ENCODE results near the gene NPHS1. TPM values are rescaled to one million over a fixed set of nuclear protein-coding genes. Genes with fewer than 3 reads are reported as not detected.

NPHS1 gene, protein sequence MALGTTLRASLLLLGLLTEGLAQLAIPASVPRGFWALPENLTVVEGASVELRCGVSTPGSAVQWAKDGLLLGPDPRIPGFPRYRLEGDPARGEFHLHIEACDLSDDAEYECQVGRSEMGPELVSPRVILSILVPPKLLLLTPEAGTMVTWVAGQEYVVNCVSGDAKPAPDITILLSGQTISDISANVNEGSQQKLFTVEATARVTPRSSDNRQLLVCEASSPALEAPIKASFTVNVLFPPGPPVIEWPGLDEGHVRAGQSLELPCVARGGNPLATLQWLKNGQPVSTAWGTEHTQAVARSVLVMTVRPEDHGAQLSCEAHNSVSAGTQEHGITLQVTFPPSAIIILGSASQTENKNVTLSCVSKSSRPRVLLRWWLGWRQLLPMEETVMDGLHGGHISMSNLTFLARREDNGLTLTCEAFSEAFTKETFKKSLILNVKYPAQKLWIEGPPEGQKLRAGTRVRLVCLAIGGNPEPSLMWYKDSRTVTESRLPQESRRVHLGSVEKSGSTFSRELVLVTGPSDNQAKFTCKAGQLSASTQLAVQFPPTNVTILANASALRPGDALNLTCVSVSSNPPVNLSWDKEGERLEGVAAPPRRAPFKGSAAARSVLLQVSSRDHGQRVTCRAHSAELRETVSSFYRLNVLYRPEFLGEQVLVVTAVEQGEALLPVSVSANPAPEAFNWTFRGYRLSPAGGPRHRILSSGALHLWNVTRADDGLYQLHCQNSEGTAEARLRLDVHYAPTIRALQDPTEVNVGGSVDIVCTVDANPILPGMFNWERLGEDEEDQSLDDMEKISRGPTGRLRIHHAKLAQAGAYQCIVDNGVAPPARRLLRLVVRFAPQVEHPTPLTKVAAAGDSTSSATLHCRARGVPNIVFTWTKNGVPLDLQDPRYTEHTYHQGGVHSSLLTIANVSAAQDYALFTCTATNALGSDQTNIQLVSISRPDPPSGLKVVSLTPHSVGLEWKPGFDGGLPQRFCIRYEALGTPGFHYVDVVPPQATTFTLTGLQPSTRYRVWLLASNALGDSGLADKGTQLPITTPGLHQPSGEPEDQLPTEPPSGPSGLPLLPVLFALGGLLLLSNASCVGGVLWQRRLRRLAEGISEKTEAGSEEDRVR (N-terminal part only)
- total RNA-seq (2022) = not detected in 2 replicates
- Bru-seq, nascent RNA = percentile 6 among the genes with signal in this experiment
- percentile 10 among the genes with signal in this experiment for BruChase-seq, experiment 1, labeled RNA remaining after a 2-hour chase
- percentile 10 among the genes with signal in this experiment for BruChase-seq, experiment 2, labeled RNA remaining after a 6-hour chase
- long read RNA-seq = 0 reads

DNA sequence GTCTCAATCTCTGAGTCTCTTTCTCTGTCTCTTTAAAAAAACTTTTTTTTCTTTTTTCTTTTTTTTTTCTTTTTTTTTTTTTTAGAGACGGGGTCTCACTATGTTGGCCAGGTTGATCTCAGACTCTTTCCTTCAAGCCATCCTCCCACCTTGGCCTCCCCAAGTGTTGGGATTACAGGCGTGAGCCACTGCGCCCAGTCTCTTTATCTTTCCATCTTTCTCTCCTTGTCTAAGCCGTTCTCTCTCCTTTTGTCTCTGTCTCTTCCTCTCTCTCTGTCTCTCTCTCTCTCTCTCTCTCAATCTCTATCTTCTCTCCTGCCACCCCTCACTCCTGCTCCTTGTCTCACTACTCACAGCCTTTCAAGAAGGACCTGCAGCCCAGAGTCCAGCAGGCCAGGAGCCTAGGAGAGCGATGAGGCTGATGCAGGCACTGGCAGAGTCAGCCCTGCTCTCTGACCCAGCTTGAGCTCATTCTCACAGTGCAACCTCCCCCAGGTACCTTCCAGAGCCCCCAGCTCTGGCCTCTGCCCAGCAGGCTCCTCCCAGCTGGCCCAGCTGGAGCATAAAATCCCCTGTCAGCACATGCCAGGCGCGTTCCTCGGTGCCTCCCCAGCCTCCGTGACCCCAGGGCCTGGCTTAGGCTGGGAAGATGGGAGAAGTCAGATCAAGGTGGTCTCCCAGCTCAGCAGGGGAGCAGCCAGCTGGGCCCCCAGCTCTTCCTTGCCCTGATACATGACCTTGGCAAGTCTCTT is at the start of gene NPHS1:
Gene NPHS1 (minus strand): TSS at position 476 of the 752 bp plus-strand sequence. CDS start 667 bp downstream, outside the sequence.
- no peaks in the 10 kb centered on the region for H3K9me3 Mint-ChIP-seq (ENCODE audit: unreplicated experiment)
- no peak within 1 kb of the TSS for H3K4me3 Mint-ChIP-seq (ENCODE audit: unreplicated experiment)
- intact Hi-C loops (cut with micrococcal nuclease; ENCODE audit: unreplicated experiment) = no loop called here
- no peak within 1 kb of the TSS for H3K27ac Mint-ChIP-seq (ENCODE audit: unreplicated experiment)
- H3K36me3 Mint-ChIP-seq (ENCODE audit: insufficient read depth, unreplicated experiment) = peaks cover 4% of the 10 kb centered on the region
- H3K4me1 ChIP-seq = 0 out of 2 replicates have a peak, but pooled peaks cover 7% of the 10 kb centered on the region
- POLR2A ChIA-PET = no interaction called here
- TF ChIP-seq, protein P1, sequence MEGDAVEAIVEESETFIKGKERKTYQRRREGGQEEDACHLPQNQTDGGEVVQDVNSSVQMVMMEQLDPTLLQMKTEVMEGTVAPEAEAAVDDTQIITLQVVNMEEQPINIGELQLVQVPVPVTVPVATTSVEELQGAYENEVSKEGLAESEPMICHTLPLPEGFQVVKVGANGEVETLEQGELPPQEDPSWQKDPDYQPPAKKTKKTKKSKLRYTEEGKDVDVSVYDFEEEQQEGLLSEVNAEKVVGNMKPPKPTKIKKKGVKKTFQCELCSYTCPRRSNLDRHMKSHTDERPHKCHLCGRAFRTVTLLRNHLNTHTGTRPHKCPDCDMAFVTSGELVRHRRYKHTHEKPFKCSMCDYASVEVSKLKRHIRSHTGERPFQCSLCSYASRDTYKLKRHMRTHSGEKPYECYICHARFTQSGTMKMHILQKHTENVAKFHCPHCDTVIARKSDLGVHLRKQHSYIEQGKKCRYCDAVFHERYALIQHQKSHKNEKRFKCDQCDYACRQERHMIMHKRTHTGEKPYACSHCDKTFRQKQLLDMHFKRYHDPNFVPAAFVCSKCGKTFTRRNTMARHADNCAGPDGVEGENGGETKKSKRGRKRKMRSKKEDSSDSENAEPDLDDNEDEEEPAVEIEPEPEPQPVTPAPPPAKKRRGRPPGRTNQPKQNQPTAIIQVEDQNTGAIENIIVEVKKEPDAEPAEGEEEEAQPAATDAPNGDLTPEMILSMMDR (IDR thresholded peaks at IDR 0.05; ENCODE audit: insufficient read depth in 1 of 2, low read depth in 1 of 2, low read length in 1 of 2, severe bottlenecking in 1 of 2, unreplicated experiment in 1 of 2) = no peak
- peaks cover 24% of the 10 kb centered on the region for H3K27me3 Mint-ChIP-seq (ENCODE audit: insufficient read depth, unreplicated experiment)
- H3K9me3 ChIP-seq = no peaks in the 10 kb centered on the region
- no peaks in the 10 kb centered on the region; the same call in 1 of the 2 replicates for H3K27me3 ChIP-seq (replicated peaks; ENCODE audit: control insufficient read depth, insufficient read depth, low read length)
- no peak for DNase-seq
- CTCF ChIA-PET = interaction anchor here (1.1 kb wide), 1 partner anchor 9 kb away, joined by 3 read pairs; no protein-coding TSS in a partner anchor
- no peaks in the 10 kb centered on the region for H3K36me3 ChIP-seq (ENCODE audit: control insufficient read depth, insufficient read depth, low read length)
- H3K4me1 Mint-ChIP-seq (ENCODE audit: low read depth, unreplicated experiment) = peaks cover 7% of the 10 kb centered on the region
- no TSS peak for BruUV-seq (replicated peaks)
- no peak within 1 kb of the TSS for H3K4me3 ChIP-seq (ENCODE audit: low read depth, low read length)

DNA sequence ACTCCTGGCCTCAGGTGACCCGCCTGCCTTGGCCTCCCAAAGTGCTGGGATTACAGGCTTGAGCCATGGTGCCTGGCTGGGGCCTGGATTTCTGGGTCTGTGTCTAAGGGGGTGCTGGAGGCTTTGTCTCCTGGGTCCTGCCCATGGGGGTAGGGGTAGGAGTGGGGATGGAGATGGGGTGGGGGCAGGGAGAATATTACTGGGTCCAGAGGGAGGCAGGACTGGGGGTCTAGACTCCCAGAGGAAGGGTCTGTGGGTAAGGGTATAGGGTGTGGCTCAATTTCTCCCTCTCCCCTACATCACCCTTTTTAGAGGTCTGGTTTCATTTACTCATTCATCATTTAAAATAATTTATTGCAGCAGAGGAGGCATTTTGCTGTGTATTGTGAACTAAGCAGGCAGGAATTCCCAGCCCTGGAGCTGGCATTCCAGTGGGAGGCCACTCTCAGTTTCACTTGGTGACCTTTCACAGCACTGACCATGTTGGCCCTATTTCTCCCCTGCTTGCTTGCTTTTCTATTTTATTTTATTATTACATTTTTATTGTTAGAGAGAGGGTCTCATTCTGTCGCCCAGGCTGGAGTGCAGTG is 48.8 kb upstream of the NPHS1 start:
- Mint-ChIP-seq H3K27ac (ENCODE audit: unreplicated experiment) (no peak overlapping the region), H3K4me1 (ENCODE audit: low read depth, unreplicated experiment) (peaks cover 7% of the 10 kb centered on the region), H3K9me3 (ENCODE audit: unreplicated experiment) (no peaks in the 10 kb centered on the region), H3K27me3 (ENCODE audit: insufficient read depth, unreplicated experiment) (peaks cover 5% of the 10 kb centered on the region), H3K4me3 (ENCODE audit: unreplicated experiment) (peak overlapping the region; percentile 83), H3K36me3 (ENCODE audit: insufficient read depth, unreplicated experiment) (peaks cover 6% of the 10 kb centered on the region)
- Histone ChIP-seq H3K36me3 (ENCODE audit: control insufficient read depth, insufficient read depth, low read length) (no peaks in the 10 kb centered on the region), H3K27me3 (replicated peaks; ENCODE audit: control insufficient read depth, insufficient read depth, low read length) (no peaks in the 10 kb centered on the region), H3K4me1 (0 out of 2 replicates have a peak, but pooled peaks cover 7% of the 10 kb centered on the region), H3K9me3 (no peaks in the 10 kb centered on the region), H3K4me3 (ENCODE audit: low read depth, low read length) (no peak overlapping the region)
- TF ChIP-seq, protein P1 (IDR thresholded peaks at IDR 0.05; ENCODE audit: insufficient read depth in 1 of 2, low read depth in 1 of 2, low read length in 1 of 2, severe bottlenecking in 1 of 2, unreplicated experiment in 1 of 2) = no peak
- intact Hi-C loops (cut with micrococcal nuclease; ENCODE audit: unreplicated experiment) = no loop called here
- ChIA-PET POLR2A (no interaction called here), CTCF (interaction anchor here (0.6 to 1.8 kb wide), 2 partner anchors 30 to 141 kb away, joined by 5 to 7 read pairs; no protein-coding TSS in a partner anchor)
- no TSS peak for BruUV-seq (replicated peaks)
- no peak for DNase-seq

All from Caco-2 (cell line).